Activated naive CD4-positive, alpha-beta T cell treated with anti-CD3 and anti-CD28 coated beads, Interleukin-2, amount 50 U/mL, for 24 hours (primary cell): ENCODE data around the gene CUTA.

Experiments used
- H3K27ac Mint-ChIP-seq: one replicate; pipeline ENCODE4 v1.8.0; 2021; ENCODE audit warnings: mild to moderate bottlenecking, mixed read lengths
- H3K27me3 Mint-ChIP-seq: one replicate; pipeline ENCODE4 v1.8.0; 2021; ENCODE audit warnings: mixed read lengths
- H3K36me3 Mint-ChIP-seq: one replicate; pipeline ENCODE4 v1.8.0; 2021; ENCODE audit warnings: mixed read lengths
- H3K4me1 Mint-ChIP-seq: one replicate; pipeline ENCODE4 v1.8.0; 2021; ENCODE audit warnings: mixed read lengths
- H3K4me3 Mint-ChIP-seq: one replicate; pipeline ENCODE4 v1.8.0; 2021; ENCODE audit warnings: mild to moderate bottlenecking, mixed read lengths
- H3K9me3 Mint-ChIP-seq: one replicate; pipeline ENCODE4 v1.8.0; 2021; ENCODE audit warnings: mixed read lengths

CUTA gene

GRCh38 chr6:33418690-33419291 lies 884 bp upstream of the CUTA start:
- no peaks in the 10 kb centered on the region for H3K9me3 Mint-ChIP-seq
- H3K27ac Mint-ChIP-seq = peak overlapping the region; percentile 97
- H3K27me3 Mint-ChIP-seq = no peaks in the 10 kb centered on the region
- H3K4me1 Mint-ChIP-seq = peaks cover 85% of the 10 kb centered on the region
- peak overlapping the region; percentile 95 for H3K4me3 Mint-ChIP-seq
- H3K36me3 Mint-ChIP-seq = peaks cover 8% of the 10 kb centered on the region

DNA sequence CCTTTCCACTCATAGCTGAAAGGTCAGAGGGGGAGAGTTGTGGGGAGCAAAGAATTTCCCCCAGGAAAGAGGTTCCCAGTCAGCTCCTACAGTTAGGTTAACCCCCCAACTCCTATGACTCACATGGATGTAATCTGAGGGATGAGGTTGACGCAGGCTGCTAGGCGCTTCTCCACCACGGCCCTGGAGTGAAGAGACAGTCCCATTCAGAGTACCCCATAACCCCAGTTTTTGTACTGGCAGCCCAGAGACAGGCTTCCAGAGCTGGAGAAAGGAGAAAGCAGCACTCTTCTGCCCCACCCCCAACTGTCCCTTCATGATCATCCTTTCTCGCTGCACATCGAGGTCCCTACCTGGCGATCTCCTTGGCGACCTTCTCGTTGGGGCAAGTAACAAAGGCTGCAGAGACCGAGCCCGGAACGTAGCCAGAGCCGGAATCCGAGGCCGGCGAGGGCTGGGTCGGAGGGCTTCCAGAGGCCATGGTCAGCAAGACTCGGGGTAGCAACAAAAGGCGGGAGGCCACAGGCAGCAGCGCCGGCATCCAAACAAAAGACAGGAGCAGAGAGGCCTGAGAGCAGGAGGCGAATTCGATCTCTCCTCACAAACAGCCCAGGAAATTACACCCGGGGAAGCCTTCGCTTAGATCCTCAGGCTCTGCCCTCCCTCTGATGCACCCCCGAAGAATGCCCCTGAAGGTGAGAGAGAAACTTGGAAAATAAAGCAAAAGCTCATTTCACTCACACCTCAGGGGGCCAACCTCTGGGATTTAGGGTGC lies 592 bp downstream of the CUTA start:
- Mint-ChIP-seq H3K9me3 (no peaks in the 10 kb centered on the region), H3K36me3 (peaks cover 9% of the 10 kb centered on the region), H3K4me1 (peaks cover 87% of the 10 kb centered on the region), H3K27me3 (no peaks in the 10 kb centered on the region), H3K27ac (peak overlapping the region; percentile 97), H3K4me3 (peak overlapping the region; percentile 95)

DNA sequence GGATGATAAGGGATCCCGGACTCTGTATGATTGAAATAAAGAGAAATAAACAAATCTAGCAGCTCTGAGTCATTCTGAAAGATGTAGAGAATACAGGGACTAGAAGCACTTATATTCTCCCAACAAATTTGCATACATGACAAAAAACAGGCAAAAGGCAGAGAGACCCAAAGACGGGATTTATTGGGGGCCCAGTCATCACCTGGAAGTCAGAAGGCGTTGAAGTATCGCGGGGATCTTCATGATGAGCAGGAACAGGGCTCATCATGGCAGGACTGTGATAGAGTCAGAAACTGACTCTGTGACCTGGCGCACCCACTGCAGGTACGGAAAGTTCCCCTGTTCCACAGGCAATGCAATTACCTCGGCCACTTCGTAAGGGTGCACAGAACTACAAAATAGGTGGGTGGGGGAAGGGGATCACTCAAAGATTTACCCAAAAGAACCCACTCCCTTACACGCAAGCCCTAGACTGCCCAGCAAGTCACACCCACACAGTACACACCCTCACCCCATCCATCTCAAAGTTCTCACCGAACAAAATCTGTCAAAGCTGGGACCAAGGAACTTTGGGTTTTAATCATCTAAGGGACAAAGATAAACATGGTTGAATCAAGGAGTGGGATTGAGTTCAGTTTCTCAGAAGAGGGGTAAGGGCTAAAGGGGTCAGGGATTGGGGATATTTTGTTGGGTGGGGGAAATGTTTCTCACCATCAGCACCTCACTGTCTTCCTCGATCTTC lies 1.4 kb downstream of the CUTA start:
- H3K4me1 Mint-ChIP-seq = peaks cover 84% of the 10 kb centered on the region
- no peaks in the 10 kb centered on the region for H3K9me3 Mint-ChIP-seq
- H3K36me3 Mint-ChIP-seq = peaks cover 9% of the 10 kb centered on the region
- peak overlapping the region; percentile 95 for H3K4me3 Mint-ChIP-seq
- H3K27ac Mint-ChIP-seq = peak overlapping the region; percentile 97
- no peaks in the 10 kb centered on the region for H3K27me3 Mint-ChIP-seq

DNA sequence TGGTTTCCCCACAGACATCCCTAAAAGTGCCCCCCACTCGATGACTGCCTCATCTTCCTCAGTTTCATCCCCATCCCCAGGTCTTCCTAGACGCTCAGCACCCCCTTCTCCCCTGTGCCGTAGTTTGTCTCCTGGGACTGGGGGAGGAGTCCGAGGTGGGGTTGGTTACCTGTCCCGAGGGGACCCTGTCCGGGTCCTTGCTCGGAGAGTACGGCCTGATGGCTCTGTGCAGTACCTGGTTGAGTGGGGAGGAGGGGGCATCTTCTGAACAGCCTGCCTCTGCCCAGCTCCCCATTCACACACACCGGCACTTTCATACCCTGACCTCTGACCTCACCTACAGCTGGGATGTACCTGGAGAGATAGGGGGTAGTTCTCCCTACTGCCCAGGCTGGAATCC lies 2.1 kb downstream of the CUTA start:
- no peaks in the 10 kb centered on the region for H3K9me3 Mint-ChIP-seq
- H3K27me3 Mint-ChIP-seq = no peaks in the 10 kb centered on the region
- peaks cover 9% of the 10 kb centered on the region for H3K36me3 Mint-ChIP-seq
- peak overlapping the region; percentile 97 for H3K27ac Mint-ChIP-seq
- peak overlapping the region; percentile 95 for H3K4me3 Mint-ChIP-seq
- peaks cover 81% of the 10 kb centered on the region for H3K4me1 Mint-ChIP-seq

DNA sequence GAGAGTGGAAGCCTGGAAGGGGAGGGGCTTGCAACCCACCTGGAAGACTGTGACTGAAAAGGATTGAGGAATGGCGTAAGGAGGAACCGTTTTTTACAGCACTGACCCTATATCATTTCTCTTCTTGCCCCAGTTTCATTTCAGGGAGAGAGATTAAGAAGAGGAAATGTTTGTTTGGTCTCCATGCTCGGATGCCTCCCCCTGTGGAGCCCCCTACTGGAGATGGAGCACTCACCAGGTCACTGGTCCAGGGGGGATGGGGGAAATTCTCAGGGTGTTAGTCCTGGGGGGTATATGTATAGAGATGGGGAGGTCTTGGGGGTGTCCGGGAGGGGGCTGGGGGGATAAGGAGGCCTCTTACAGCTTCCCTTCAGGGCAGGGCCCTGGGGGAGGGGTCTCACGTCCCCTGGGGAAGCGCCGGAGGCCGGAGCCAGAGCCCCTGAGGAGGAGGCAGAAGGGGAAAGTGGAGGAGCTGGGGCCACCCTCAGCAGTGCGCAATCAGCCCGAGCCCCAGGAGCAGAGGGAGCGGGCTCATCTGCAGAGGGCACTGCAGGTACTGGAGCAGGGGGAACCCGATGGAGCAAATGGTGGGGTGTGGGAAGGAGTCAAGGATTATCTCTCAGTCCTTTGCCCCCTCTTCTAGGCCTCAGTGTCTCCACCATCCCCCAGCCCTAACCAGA lies 3.2 kb downstream of the CUTA start:
- no peaks in the 10 kb centered on the region for H3K27me3 Mint-ChIP-seq
- peaks cover 9% of the 10 kb centered on the region for H3K36me3 Mint-ChIP-seq
- H3K27ac Mint-ChIP-seq = peak overlapping the region; percentile 69
- peaks cover 79% of the 10 kb centered on the region for H3K4me1 Mint-ChIP-seq
- H3K9me3 Mint-ChIP-seq = no peaks in the 10 kb centered on the region
- H3K4me3 Mint-ChIP-seq = peak overlapping the region; percentile 2

GRCh38 chr6:33413241-33414120 lies 4.4 kb downstream of the CUTA start:
- no peak overlapping the region for H3K4me3 Mint-ChIP-seq
- peak overlapping the region; percentile 80 for H3K27ac Mint-ChIP-seq

GRCh38 chr6:33412140-33413009 lies 5.5 kb downstream of the CUTA start:
- H3K4me3 Mint-ChIP-seq = peak overlapping the region; percentile 56
- H3K27me3 Mint-ChIP-seq = no peaks in the 10 kb centered on the region
- H3K36me3 Mint-ChIP-seq = peaks cover 9% of the 10 kb centered on the region
- H3K27ac Mint-ChIP-seq = peak overlapping the region; percentile 10
- H3K4me1 Mint-ChIP-seq = peaks cover 69% of the 10 kb centered on the region
- H3K9me3 Mint-ChIP-seq = no peaks in the 10 kb centered on the region

More at GRCh38 chr6:33413241-33414120, 4.4 kb downstream of the CUTA start:
- H3K4me1 Mint-ChIP-seq = peaks cover 74% of the 10 kb centered on the region
- H3K36me3 Mint-ChIP-seq = peaks cover 9% of the 10 kb centered on the region
- H3K27me3 Mint-ChIP-seq = no peaks in the 10 kb centered on the region
- H3K9me3 Mint-ChIP-seq = no peaks in the 10 kb centered on the region

DNA sequence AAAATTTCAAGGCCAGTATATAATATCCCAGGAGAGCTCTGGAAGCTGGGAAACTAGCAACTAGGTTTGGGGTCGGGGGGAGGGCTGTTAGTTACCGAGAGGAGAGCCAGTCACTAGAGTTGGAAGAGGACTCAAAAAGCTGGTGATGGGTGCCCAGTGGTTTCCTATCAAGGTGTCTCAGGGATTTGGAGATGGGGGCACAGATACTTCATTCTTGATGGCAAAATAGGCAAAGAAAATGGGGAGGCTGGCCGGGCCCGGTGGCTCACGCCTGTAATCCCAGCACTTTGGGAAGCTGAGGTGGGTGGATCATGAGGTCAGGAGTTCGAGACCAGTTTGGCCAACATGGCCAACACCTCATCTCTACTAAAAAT lies 6.3 kb downstream of the CUTA start:
- Mint-ChIP-seq H3K27ac (peak overlapping the region; percentile 57), H3K27me3 (no peaks in the 10 kb centered on the region), H3K36me3 (peaks cover 9% of the 10 kb centered on the region), H3K4me3 (peak overlapping the region; percentile 76), H3K4me1 (peaks cover 61% of the 10 kb centered on the region), H3K9me3 (no peaks in the 10 kb centered on the region)

- peaks cover 7% of the 10 kb centered on the region for H3K36me3 Mint-ChIP-seq
- no peaks in the 10 kb centered on the region for H3K27me3 Mint-ChIP-seq
- H3K9me3 Mint-ChIP-seq = no peaks in the 10 kb centered on the region
- H3K4me1 Mint-ChIP-seq = peaks cover 55% of the 10 kb centered on the region
- peak within 1 kb of the TSS; percentile 82 for H3K27ac Mint-ChIP-seq
- peak within 1 kb of the TSS; percentile 92 for H3K4me3 Mint-ChIP-seq
These were observed 6.9 kb downstream of the CUTA start, which contains the start of gene PHF1 for GRCh38 chr6:33410711-33411631. TSS of gene PHF1 (plus strand) at chr6:33411014. CDS start at chr6:33412264, 1,250 bp downstream.

GRCh38 chr6:33410050-33410710 lies 7.7 kb downstream of the CUTA start:
- H3K27ac Mint-ChIP-seq = peak overlapping the region; percentile 82
- peaks cover 5% of the 10 kb centered on the region for H3K36me3 Mint-ChIP-seq
- no peaks in the 10 kb centered on the region for H3K27me3 Mint-ChIP-seq
- peaks cover 47% of the 10 kb centered on the region for H3K4me1 Mint-ChIP-seq
- peak overlapping the region; percentile 92 for H3K4me3 Mint-ChIP-seq
- no peaks in the 10 kb centered on the region for H3K9me3 Mint-ChIP-seq

GRCh38 chr6:33407132-33407718 lies 10.7 kb downstream of the CUTA start:
- Mint-ChIP-seq H3K27ac (no peak overlapping the region), H3K9me3 (no peaks in the 10 kb centered on the region), H3K4me1 (peaks cover 18% of the 10 kb centered on the region), H3K36me3 (no peaks in the 10 kb centered on the region), H3K4me3 (no peak overlapping the region), H3K27me3 (no peaks in the 10 kb centered on the region)

DNA sequence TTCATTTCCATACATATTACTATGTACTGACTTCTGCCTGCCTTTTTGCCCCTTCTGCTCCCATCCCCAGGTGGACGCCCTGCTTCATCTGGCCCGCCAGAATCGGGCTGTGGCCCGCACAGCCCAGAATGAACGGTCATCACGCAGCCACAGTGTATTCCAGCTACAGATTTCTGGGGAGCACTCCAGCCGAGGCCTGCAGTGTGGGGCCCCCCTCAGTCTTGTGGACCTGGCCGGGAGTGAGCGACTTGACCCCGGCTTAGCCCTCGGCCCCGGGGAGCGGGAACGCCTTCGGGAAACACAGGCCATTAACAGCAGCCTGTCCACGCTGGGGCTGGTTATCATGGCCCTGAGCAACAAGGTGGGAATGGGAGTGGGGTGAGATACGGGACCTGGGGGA lies 11.8 kb downstream of the CUTA start:
- Mint-ChIP-seq H3K36me3 (no peaks in the 10 kb centered on the region), H3K9me3 (no peaks in the 10 kb centered on the region), H3K27ac (peak overlapping the region; percentile 25), H3K4me3 (no peak overlapping the region), H3K27me3 (no peaks in the 10 kb centered on the region), H3K4me1 (peaks cover 11% of the 10 kb centered on the region)
